Activated T-cell treated with anti-CD3 and anti-CD28 coated beads for 48 hours (primary cell): Measurements from ENCODE around the gene PGA4.
"Not testable (repeated sequence)": the region's sequence is repeated elsewhere in the genome, so short reads cannot be mapped to it uniquely, and the experiment has no call there.

Experiments used
- DNase-seq: peaks from one replicate; pipeline ENCODE4 v3.0.0-alpha.2; 2020; ENCODE audit warnings: low read depth

The PGA4 gene

GRCh38 chr11:61250796-61251765, 28.9 kb downstream of the PGA4 start:
- DNase-seq: not testable (repeated sequence)

DNA sequence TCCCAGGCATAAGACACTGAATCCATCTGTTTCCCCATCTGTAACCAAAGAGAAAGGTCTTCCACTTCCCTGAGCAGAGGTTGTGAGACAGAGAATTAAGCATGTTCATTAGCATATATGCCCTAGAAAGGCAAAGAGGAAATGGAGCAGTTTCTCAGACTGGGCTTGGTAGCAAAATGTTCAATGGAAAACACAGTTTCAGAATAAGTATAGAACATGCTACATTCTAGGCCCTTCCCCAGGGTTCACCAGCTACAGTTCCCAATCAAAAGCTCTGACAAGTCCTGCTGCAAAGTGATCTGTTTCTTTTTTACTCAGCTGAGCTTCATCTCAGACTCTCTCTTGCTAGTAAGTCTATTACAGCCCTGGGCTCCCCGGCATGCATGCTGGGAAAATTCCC, 30.2 kb downstream of the PGA4 start:
- DNase-seq: not testable (repeated sequence)

- peak; percentile 64 for DNase-seq
These were observed 32.4 kb downstream of the PGA4 start for GRCh38 chr11:61254403-61255025.

GRCh38 chr11:61256710-61257482, 34.7 kb downstream of the PGA4 start:
- DNase-seq: no peak

DNA sequence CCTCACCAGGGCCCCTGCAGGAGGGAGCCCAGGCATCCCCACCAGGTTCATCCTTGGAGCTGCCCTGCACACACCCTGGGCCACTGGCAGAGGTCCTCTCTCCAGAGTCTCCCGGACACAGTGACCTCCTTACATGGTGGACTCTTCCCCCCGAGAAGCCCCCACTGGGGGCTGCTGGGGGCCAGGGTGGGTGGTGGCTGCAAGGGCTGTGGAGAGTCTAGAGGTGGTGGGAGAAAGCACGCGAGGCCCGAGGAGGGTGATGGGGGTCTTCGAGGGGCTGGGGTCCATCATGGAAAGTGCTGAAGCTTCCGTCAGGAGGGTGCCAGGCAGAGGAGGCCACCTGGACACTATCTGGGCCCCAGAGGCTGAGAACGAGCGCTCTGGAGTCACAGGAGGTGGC, 36.4 kb downstream of the PGA4 start:
- no peak for DNase-seq

DNA sequence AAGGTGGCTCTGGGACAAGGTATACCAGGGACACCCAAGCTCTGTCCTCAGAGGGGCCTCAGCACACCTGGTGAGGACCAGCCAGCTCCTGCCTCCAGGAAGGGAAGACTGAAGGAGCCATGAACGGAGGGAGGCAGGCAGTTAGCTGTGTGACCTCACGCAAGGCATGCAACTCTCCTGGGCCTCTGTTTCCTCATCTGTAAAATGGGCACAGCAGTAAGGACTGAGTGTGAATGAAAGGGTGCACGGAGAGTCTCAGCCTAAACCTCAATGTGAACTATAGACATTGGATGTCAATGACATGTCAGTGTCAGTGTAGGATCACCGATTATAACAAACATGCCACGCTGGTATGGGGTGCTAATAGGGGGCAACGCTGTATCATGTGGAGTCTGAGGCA, 37.2 kb downstream of the PGA4 start:
- DNase-seq: no peak

- DNase-seq: no peak
These were observed 42.2 kb downstream of the PGA4 start for GRCh38 chr11:61264371-61264770.

- DNase-seq: no peak
These were observed 42.6 kb downstream of the PGA4 start for GRCh38 chr11:61264795-61265194.

GRCh38 chr11:61265357-61265756, 43.2 kb downstream of the PGA4 start:
- DNase-seq: no peak

DNA sequence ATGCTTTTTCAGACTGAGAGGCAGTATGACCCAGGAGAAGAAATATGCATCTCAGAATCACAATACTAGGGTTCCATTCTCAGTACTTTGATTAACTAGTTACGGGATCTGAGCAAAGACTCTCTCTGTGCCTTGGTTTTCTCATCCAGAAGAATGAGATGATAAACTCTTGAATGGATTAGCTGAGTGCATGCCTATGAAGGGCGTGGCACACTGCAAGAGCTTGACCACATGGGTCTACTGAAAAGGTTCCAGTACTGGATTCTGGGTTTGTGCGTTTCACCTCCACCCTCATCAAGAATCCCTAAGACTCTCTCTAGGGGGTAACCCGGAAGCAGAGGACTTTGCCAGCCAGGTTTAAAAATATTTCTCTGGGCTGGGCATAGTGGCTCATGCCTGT, 44.5 kb downstream of the PGA4 start:
- DNase-seq: no peak

DNA sequence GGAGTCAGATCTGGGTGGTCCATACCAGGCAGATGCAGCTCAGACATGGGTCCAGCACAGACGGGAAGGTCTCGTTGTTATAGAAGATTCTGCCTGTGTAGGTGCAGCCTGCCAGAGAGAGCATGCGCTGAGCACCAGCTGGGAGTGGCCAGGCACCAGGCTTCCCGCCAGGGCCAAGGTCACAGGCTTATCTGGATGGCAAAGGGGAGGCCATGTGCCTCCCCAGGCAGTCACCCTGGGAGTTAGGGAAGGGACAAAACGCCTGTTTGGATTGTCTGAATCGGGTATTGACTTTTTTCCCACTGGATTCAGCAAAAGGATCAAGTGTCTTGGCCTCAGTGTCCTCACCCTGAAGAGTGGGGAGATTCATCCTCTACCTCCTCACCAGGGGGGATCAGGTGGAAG, 45.3 kb downstream of the PGA4 start:
- DNase-seq: no peak

DNA sequence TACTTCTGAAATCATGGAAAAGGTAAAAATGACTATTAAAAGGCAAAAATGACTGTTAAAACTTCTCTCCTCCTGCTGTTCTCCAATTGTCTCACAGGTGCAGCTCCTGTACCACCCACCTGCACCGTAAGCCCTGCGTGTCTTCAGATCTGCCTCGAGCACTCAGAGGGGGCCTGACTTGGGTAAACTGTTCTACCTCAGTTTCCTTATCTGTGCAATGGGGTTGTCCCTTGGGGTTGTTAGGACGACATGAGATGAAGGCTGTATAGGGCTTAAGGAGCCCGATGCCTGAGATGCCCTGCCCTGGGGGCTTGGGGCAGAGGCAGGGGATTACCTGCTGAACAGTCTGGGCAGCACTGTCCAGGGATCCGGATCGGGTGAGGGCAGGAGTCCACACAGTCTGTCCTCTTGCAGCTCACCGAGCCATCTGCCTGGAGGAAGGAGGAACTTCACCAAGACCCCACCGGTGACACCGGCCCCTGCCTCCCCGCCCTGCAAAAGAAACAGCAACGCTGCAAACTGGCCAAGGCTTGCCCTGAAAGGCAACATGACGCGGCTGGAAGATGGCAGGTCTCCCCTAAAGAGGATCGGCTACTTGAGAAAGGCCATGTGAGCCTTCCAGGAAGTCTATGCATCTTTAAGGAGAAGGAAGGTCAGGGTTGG, 46.6 kb downstream of the PGA4 start:
- DNase-seq: no peak

- no peak for DNase-seq
These were observed 48.4 kb downstream of the PGA4 start for GRCh38 chr11:61270354-61271076.

DNA sequence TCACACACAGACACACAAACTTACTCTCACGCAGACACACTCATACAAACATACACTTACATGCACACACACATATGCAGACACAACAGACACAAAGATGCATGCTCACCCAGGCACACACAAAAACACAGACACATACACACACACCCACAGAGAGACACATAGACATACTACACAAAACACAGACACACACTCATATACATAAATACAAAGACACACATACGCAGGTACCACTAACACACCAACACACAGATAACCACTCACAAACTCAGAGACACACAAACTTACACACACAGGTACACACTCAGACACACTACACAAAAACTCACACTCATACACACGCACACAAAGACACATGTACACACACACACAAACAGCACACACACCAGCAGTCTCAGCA, 50.6 kb downstream of the PGA4 start:
- DNase-seq: no peak

GRCh38 chr11:61273178-61274078, 51.3 kb downstream of the PGA4 start:
- no peak for DNase-seq

DNA sequence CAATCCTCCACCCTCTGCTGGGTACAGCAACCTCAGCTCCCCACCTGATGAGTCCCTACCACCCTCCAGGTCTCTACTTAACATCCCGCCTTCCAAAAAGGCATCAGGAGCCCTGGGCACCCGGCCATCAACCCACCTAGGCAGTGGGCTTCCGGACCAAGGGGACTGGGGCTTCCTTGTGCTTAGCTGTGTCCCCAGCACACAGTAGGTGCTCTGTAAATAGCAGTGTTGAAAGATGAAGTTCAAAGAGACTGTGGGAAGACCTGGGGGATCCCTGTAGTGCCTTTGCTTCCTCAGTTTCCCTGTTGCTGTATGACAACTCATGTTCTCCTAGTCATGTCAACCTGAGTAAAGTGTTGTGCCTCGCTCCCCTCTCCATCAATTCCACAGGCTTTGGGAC, 51.9 kb downstream of the PGA4 start:
- no peak for DNase-seq

GRCh38 chr11:61275191-61275590, 53.0 kb downstream of the PGA4 start:
- DNase-seq: no peak

DNA sequence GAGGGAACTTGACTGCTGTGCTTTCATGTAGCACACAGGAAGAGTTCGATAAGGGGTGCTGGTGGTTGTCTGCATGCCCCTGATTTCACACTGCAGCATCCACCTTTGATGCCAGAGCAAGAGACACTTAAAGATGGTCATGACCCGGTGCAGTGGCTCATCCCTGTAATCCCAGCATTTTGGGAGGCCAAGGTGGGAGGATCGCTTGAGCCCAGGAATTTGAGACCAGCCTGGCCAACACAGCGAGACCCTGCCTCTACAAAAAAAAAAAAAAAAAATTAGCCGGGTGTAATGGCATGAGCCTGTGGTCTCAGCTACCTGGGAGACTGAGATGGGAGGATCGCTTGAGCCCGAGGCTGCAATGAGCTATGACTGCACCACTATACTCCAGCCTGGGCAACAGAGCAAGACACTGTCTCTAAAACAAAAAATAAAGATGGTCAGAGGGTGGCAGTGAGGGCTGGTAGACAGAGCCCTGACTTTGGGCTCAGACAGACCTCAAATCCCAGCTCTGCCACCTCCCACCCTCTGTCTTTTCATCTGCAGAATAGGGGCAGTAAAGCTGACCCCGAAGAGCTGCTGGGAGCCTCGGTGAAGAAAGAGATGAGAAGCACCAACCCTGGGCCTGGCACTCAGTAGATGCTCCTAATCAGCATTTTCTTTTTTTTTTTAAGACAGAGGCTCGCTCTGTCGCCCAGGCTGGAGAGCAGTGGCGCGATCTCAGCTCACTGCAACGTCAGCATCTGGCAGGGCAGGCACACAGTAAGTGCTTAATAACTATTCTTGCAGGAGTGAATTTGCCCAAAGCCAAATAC, 55.2 kb downstream of the PGA4 start:
- no peak for DNase-seq

- DNase-seq: no peak
These were observed 55.9 kb downstream of the PGA4 start for GRCh38 chr11:61278001-61278470.
